ENCODE results near the gene FKBP1B. TPM values are rescaled to one million over a fixed set of nuclear protein-coding genes. Genes with fewer than 3 reads are reported as not detected.
"Not testable (repeated sequence)": the region's sequence is repeated elsewhere in the genome, so short reads cannot be mapped to it uniquely, and the experiment has no call there.

Gene FKBP1B
- total RNA-seq, 4 donors from 2014 or later = 6.4 to 82.1 (median 6.8) TPM

DNA sequence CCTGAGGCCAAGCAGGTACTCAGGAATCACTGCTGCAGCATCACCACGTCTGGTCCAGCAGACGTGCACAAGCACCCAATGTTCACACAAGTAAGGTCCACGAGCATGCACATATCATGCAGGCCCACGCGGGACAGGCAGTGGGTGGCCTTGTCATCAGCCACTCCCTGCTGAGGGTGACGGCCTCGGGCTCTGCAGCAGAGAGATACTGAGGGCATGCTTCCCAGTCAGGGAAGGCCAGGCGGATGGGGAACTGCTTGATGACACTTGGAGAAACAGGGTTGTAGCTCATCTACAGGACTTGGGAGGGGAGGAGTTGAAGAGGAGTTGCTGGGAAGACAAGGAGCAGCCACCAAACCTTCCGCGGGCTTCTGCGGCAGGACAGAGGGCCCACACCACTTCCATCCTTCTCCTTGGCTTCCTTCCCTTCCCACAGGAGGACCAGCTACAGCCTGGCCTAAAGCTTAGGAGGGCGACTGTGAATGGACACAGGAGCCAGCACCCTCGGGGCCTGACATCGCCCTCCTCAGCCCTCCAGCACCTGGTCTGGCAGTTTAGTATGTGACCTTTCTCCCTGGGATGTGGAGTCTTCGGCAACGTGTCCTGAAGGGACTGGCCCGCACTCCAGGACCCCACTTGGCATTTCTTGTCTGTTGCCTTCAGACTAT lies 24.4 kb upstream of the FKBP1B start:
- TF ChIP-seq POLR2A (IDR thresholded peaks at IDR 0.05) = no peak
- Histone ChIP-seq H3K4me3 (no peak overlapping the region), H3K4me1 (no peaks in the 10 kb centered on the region), H3K27ac (no peak overlapping the region), H3K27me3 (no peaks in the 10 kb centered on the region), H3K36me3 (no peaks in the 10 kb centered on the region), H3K9me3 (no peaks in the 10 kb centered on the region)
- no peak for DNase-seq
- intact Hi-C loops (cut with DNase I; ENCODE audit: low total_unique reads) = no loop called here

DNA sequence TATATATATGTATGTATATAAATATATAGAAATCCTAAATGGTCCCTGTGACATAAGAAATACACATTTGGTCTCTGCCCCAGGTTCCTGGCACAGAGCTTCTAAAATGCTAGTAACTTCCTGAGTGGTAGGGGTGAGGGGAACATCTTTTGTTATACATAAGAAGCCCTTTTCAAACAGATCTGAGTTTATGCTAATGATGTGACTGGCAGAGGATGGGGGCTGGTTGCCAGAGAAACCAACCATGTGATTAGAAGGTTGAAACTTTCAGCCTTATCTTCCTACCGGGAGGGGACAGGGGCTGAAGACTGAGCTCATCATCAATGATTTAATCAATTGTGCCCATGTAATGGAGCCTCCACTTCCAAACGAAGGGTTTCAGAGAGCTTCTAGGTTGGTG lies 23.3 kb upstream of the FKBP1B start:
- H3K4me3 ChIP-seq = no peak overlapping the region
- no peak overlapping the region for H3K27ac ChIP-seq
- H3K36me3 ChIP-seq = no peaks in the 10 kb centered on the region
- H3K4me1 ChIP-seq = no peaks in the 10 kb centered on the region
- no peaks in the 10 kb centered on the region for H3K9me3 ChIP-seq
- no peaks in the 10 kb centered on the region for H3K27me3 ChIP-seq
- intact Hi-C loops (cut with DNase I; ENCODE audit: low total_unique reads) = no loop called here
- DNase-seq = no peak
- no peak for TF ChIP-seq POLR2A (IDR thresholded peaks at IDR 0.05)
- TF ChIP-seq, protein P1, sequence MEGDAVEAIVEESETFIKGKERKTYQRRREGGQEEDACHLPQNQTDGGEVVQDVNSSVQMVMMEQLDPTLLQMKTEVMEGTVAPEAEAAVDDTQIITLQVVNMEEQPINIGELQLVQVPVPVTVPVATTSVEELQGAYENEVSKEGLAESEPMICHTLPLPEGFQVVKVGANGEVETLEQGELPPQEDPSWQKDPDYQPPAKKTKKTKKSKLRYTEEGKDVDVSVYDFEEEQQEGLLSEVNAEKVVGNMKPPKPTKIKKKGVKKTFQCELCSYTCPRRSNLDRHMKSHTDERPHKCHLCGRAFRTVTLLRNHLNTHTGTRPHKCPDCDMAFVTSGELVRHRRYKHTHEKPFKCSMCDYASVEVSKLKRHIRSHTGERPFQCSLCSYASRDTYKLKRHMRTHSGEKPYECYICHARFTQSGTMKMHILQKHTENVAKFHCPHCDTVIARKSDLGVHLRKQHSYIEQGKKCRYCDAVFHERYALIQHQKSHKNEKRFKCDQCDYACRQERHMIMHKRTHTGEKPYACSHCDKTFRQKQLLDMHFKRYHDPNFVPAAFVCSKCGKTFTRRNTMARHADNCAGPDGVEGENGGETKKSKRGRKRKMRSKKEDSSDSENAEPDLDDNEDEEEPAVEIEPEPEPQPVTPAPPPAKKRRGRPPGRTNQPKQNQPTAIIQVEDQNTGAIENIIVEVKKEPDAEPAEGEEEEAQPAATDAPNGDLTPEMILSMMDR (IDR thresholded peaks at IDR 0.05) = no peak

DNA sequence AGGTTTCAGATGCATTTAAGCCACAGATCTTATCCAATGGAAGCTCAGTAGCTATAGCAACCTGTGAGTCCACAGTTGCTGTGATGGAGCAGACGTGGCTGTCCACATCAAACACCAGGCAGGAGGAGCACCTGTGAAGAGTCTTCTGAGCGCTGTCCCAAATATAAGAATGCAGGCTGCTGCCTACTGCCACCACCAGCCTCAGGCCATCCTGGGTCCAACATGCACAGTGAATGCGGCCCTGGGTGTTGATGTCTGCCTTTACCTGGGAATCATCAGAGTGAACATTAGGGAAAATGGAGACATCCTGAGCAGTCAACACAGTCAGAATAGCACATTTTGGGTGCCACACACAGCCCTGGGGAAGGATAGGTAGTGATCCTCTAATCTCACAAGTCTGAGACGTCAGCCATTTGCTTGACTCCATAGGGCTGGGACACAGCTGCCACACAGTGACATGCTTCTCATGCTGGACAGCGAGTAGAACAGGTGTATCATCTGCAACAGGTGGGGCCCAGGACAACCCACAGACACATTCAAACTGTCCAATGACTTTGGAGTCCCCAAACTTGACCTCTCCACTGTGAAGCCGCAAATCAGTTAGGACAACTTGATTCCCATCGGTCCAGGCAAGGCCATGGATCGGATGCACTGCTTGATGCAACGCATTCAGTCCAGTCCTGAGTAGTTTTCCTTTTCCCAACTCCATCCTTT lies 10.6 kb upstream of the FKBP1B start:
- H3K4me3 ChIP-seq = no peak overlapping the region
- no peaks in the 10 kb centered on the region for H3K4me1 ChIP-seq
- intact Hi-C loops (cut with DNase I; ENCODE audit: low total_unique reads) = no loop called here
- TF ChIP-seq, protein P1 (IDR thresholded peaks at IDR 0.05) = no peak
- TF ChIP-seq POLR2A (IDR thresholded peaks at IDR 0.05) = no peak
- H3K27me3 ChIP-seq = no peaks in the 10 kb centered on the region
- H3K36me3 ChIP-seq = no peaks in the 10 kb centered on the region
- H3K9me3 ChIP-seq = no peaks in the 10 kb centered on the region
- H3K27ac ChIP-seq = no peak overlapping the region
- no peak for DNase-seq

DNA sequence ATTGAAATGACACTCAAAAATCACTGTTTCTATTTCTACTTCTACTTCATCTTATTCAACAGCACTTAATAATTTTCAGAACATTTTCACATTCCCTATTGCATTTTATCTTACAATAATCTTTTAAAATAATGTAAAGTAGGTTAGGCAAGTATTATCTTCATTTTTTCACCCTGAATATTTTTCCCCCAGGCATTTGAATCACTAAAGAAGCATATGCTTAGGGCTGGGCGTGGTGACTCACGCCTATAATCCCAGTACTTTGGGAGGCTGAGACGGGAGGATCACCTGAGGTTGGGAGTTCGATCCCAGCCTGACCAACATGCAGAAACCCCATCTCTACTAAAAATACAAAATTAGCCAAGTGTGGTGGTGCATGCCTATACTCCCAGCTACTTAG lies 9.0 kb upstream of the FKBP1B start:
- Histone ChIP-seq H3K4me3 (no peak overlapping the region), H3K9me3 (no peaks in the 10 kb centered on the region), H3K4me1 (no peaks in the 10 kb centered on the region), H3K27me3 (no peaks in the 10 kb centered on the region), H3K36me3 (no peaks in the 10 kb centered on the region), H3K27ac (no peak overlapping the region)
- intact Hi-C loops (cut with DNase I; ENCODE audit: low total_unique reads) = no loop called here
- TF ChIP-seq, protein P1 (IDR thresholded peaks at IDR 0.05) = no peak
- no peak for TF ChIP-seq POLR2A (IDR thresholded peaks at IDR 0.05)
- DNase-seq = no peak

DNA sequence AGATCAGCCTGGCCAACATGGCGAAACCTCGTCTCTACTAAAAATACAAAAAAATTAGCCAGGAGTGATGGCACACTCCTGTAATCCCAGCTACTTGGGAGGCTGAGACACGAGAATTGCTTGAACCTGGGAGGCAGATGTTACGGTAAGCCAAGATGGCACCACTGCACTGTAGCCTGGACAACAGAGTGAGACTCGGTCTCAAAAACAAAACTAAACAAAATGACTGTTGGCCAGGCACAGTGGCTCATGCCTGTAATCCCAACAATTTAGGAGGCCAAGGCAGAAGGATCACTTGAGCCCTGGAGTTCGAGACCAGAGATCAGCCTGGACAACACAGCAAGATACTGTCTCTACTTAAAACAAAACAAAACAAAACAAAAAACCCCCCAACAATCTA lies 6.4 kb upstream of the FKBP1B start:
- H3K27ac ChIP-seq = not testable (repeated sequence)

More for the DNA sequence above, 6.4 kb upstream of the FKBP1B start:
- H3K4me3 ChIP-seq; H3K4me1 ChIP-seq; H3K27me3 ChIP-seq; H3K9me3 ChIP-seq; DNase-seq; H3K36me3 ChIP-seq; intact Hi-C loops (cut with DNase I; ENCODE audit: low total_unique reads): not testable (repeated sequence)
